Measurements from ENCODE around the gene UNC5C.

UNC5C gene

GRCh38 chr4:95537863-95538488 lies 10.8 kb downstream of the UNC5C start:
- no peak overlapping the region for H3K9ac ChIP-seq (ENCODE audit: low read depth, low read length)
- no peaks in the 10 kb centered on the region for H3K4me1 ChIP-seq (ENCODE audit: insufficient read depth, low read length)
- H3K9me3 ChIP-seq (ENCODE audit: control insufficient read depth, insufficient read depth, low read length): no peaks in the 10 kb centered on the region
- no peaks in the 10 kb centered on the region for H3K36me3 ChIP-seq (ENCODE audit: insufficient read depth, low read length)

- Histone ChIP-seq H3K9ac (ENCODE audit: low read depth, low read length) (no peak overlapping the region), H3K9me3 (ENCODE audit: control insufficient read depth, insufficient read depth, low read length) (no peaks in the 10 kb centered on the region), H3K4me1 (ENCODE audit: insufficient read depth, low read length) (no peaks in the 10 kb centered on the region), H3K36me3 (ENCODE audit: insufficient read depth, low read length) (no peaks in the 10 kb centered on the region)
Observed at GRCh38 chr4:95537191-95537590, 11.6 kb downstream of the UNC5C start.

GRCh38 chr4:95536650-95537049 lies 12.1 kb downstream of the UNC5C start:
- H3K4me1 ChIP-seq (ENCODE audit: insufficient read depth, low read length): no peaks in the 10 kb centered on the region
- no peak overlapping the region for H3K9ac ChIP-seq (ENCODE audit: low read depth, low read length)
- H3K9me3 ChIP-seq (ENCODE audit: control insufficient read depth, insufficient read depth, low read length): no peaks in the 10 kb centered on the region
- no peaks in the 10 kb centered on the region for H3K36me3 ChIP-seq (ENCODE audit: insufficient read depth, low read length)

- no peaks in the 10 kb centered on the region for H3K4me1 ChIP-seq (ENCODE audit: insufficient read depth, low read length)
- no peak overlapping the region for H3K9ac ChIP-seq (ENCODE audit: low read depth, low read length)
- no peaks in the 10 kb centered on the region for H3K9me3 ChIP-seq (ENCODE audit: control insufficient read depth, insufficient read depth, low read length)
- H3K36me3 ChIP-seq (ENCODE audit: insufficient read depth, low read length): no peaks in the 10 kb centered on the region
Observed at GRCh38 chr4:95535180-95535579, 13.6 kb downstream of the UNC5C start.

GRCh38 chr4:95534032-95534431 lies 14.7 kb downstream of the UNC5C start:
- no peaks in the 10 kb centered on the region for H3K36me3 ChIP-seq (ENCODE audit: insufficient read depth, low read length)
- H3K9me3 ChIP-seq (ENCODE audit: control insufficient read depth, insufficient read depth, low read length): no peaks in the 10 kb centered on the region
- no peak overlapping the region for H3K9ac ChIP-seq (ENCODE audit: low read depth, low read length)
- H3K4me1 ChIP-seq (ENCODE audit: insufficient read depth, low read length): no peaks in the 10 kb centered on the region

GRCh38 chr4:95533254-95533653 lies 15.5 kb downstream of the UNC5C start:
- Histone ChIP-seq H3K36me3 (ENCODE audit: insufficient read depth, low read length) (no peaks in the 10 kb centered on the region), H3K4me1 (ENCODE audit: insufficient read depth, low read length) (no peaks in the 10 kb centered on the region), H3K9me3 (ENCODE audit: control insufficient read depth, insufficient read depth, low read length) (no peaks in the 10 kb centered on the region), H3K9ac (ENCODE audit: low read depth, low read length) (no peak overlapping the region)

GRCh38 chr4:95532305-95532704 lies 16.5 kb downstream of the UNC5C start:
- Histone ChIP-seq H3K9ac (ENCODE audit: low read depth, low read length) (no peak overlapping the region), H3K9me3 (ENCODE audit: control insufficient read depth, insufficient read depth, low read length) (no peaks in the 10 kb centered on the region), H3K36me3 (ENCODE audit: insufficient read depth, low read length) (no peaks in the 10 kb centered on the region), H3K4me1 (ENCODE audit: insufficient read depth, low read length) (no peaks in the 10 kb centered on the region)

GRCh38 chr4:95531141-95531540 lies 17.6 kb downstream of the UNC5C start:
- Histone ChIP-seq H3K4me1 (ENCODE audit: insufficient read depth, low read length) (no peaks in the 10 kb centered on the region), H3K9me3 (ENCODE audit: control insufficient read depth, insufficient read depth, low read length) (no peaks in the 10 kb centered on the region), H3K9ac (ENCODE audit: low read depth, low read length) (no peak overlapping the region), H3K36me3 (ENCODE audit: insufficient read depth, low read length) (no peaks in the 10 kb centered on the region)

- H3K9ac ChIP-seq (ENCODE audit: low read depth, low read length): no peak overlapping the region
- no peaks in the 10 kb centered on the region for H3K36me3 ChIP-seq (ENCODE audit: insufficient read depth, low read length)
- no peaks in the 10 kb centered on the region for H3K9me3 ChIP-seq (ENCODE audit: control insufficient read depth, insufficient read depth, low read length)
- no peaks in the 10 kb centered on the region for H3K4me1 ChIP-seq (ENCODE audit: insufficient read depth, low read length)
Observed at GRCh38 chr4:95529946-95530345, 18.8 kb downstream of the UNC5C start.

GRCh38 chr4:95528388-95528948 lies 20.3 kb downstream of the UNC5C start:
- Histone ChIP-seq H3K4me1 (ENCODE audit: insufficient read depth, low read length) (no peaks in the 10 kb centered on the region), H3K9ac (ENCODE audit: low read depth, low read length) (no peak overlapping the region), H3K9me3 (ENCODE audit: control insufficient read depth, insufficient read depth, low read length) (no peaks in the 10 kb centered on the region), H3K36me3 (ENCODE audit: insufficient read depth, low read length) (no peaks in the 10 kb centered on the region)

GRCh38 chr4:95526075-95526474 lies 22.7 kb downstream of the UNC5C start:
- Histone ChIP-seq H3K36me3 (ENCODE audit: insufficient read depth, low read length) (no peaks in the 10 kb centered on the region), H3K4me1 (ENCODE audit: insufficient read depth, low read length) (no peaks in the 10 kb centered on the region), H3K9me3 (ENCODE audit: control insufficient read depth, insufficient read depth, low read length) (no peaks in the 10 kb centered on the region), H3K9ac (ENCODE audit: low read depth, low read length) (no peak overlapping the region)

GRCh38 chr4:95524729-95525128 lies 24.0 kb downstream of the UNC5C start:
- no peaks in the 10 kb centered on the region for H3K9me3 ChIP-seq (ENCODE audit: control insufficient read depth, insufficient read depth, low read length)
- H3K9ac ChIP-seq (ENCODE audit: low read depth, low read length): no peak overlapping the region
- no peaks in the 10 kb centered on the region for H3K4me1 ChIP-seq (ENCODE audit: insufficient read depth, low read length)
- no peaks in the 10 kb centered on the region for H3K36me3 ChIP-seq (ENCODE audit: insufficient read depth, low read length)

GRCh38 chr4:95524184-95524583 lies 24.6 kb downstream of the UNC5C start:
- H3K4me1 ChIP-seq (ENCODE audit: insufficient read depth, low read length): no peaks in the 10 kb centered on the region
- no peaks in the 10 kb centered on the region for H3K9me3 ChIP-seq (ENCODE audit: control insufficient read depth, insufficient read depth, low read length)
- no peaks in the 10 kb centered on the region for H3K36me3 ChIP-seq (ENCODE audit: insufficient read depth, low read length)
- H3K9ac ChIP-seq (ENCODE audit: low read depth, low read length): no peak overlapping the region

GRCh38 chr4:95522682-95523530 lies 25.9 kb downstream of the UNC5C start:
- no peaks in the 10 kb centered on the region for H3K9me3 ChIP-seq (ENCODE audit: control insufficient read depth, insufficient read depth, low read length)
- no peaks in the 10 kb centered on the region for H3K36me3 ChIP-seq (ENCODE audit: insufficient read depth, low read length)
- no peaks in the 10 kb centered on the region for H3K4me1 ChIP-seq (ENCODE audit: insufficient read depth, low read length)
- no peak overlapping the region for H3K9ac ChIP-seq (ENCODE audit: low read depth, low read length)

Data from ES-I3 (cell line).